Fibroblast of peridontal ligament (primary cell): Measurements from ENCODE around the gene DEFB115.
"Not testable (repeated sequence)": the region's sequence is repeated elsewhere in the genome, so short reads cannot be mapped to it uniquely, and the experiment has no call there.

Experiments used
- DNase-seq: peaks from one replicate; pipeline ENCODE4 v3.0.0-alpha.2; 2010; ENCODE audit errors: extremely low read depth

Gene DEFB115

GRCh38 chr20:31257364-31257763 is at the start of gene DEFB115:
Gene DEFB115 (plus strand): TSS chr20:31257664. CDS start chr20:31257664, 0 bp downstream.
- no peak for DNase-seq

GRCh38 chr20:31236953-31237352 is 20.5 kb upstream of the DEFB115 start:
- DNase-seq = no peak

GRCh38 chr20:31237763-31238162 is 19.7 kb upstream of the DEFB115 start:
- DNase-seq = no peak

- DNase-seq = no peak
Observed at GRCh38 chr20:31239139-31239538, 18.3 kb upstream of the DEFB115 start.

GRCh38 chr20:31256959-31257358 is 505 bp upstream of the DEFB115 start:
- no peak for DNase-seq

- no peak for DNase-seq
Observed at GRCh38 chr20:31260326-31260932, 3.0 kb downstream of the DEFB115 start.

- DNase-seq = no peak
Observed at GRCh38 chr20:31274441-31274840, 17.0 kb downstream of the DEFB115 start.

- no peak for DNase-seq
Observed at GRCh38 chr20:31278178-31278577, 20.7 kb downstream of the DEFB115 start.

GRCh38 chr20:31284964-31285363 is 27.5 kb downstream of the DEFB115 start:
- not testable (repeated sequence) for DNase-seq

GRCh38 chr20:31308535-31309162 is 51.2 kb downstream of the DEFB115 start, which contains the start of gene DEFB116:
Gene DEFB116 (minus strand): TSS chr20:31308585. CDS start chr20:31308585, 0 bp downstream.
- DNase-seq = no peak
